Measurements from ENCODE around the gene CYB5B.

- TF ChIP-seq FOXM1 (IDR thresholded peaks at IDR 0.05; ENCODE audit: low read depth) (no peak), USF2 (IDR thresholded peaks at IDR 0.05; ENCODE audit: borderline replicate concordance, low read depth, low read length) (no peak), CTCF (IDR thresholded peaks at IDR 0.05) (no peak), GATA2 (CRISPR knock-in tag; IDR thresholded peaks at IDR 0.05) (no peak), RFX5 (IDR thresholded peaks at IDR 0.05; ENCODE audit: low read length) (no peak), YY1 (IDR thresholded peaks at IDR 0.05; ENCODE audit: low read depth) (no peak), SMC3 (IDR thresholded peaks at IDR 0.05; ENCODE audit: low read depth, low read length) (no peak), POLR2AphosphoS5 (IDR thresholded peaks at IDR 0.05; ENCODE audit: low read depth, low read length) (no peak), ZBTB33 (IDR thresholded peaks at IDR 0.05; ENCODE audit: borderline replicate concordance, low read depth) (no peak), RAD21 (IDR thresholded peaks at IDR 0.05; ENCODE audit: low read length) (no peak), TAF1 (IDR thresholded peaks at IDR 0.05; ENCODE audit: borderline replicate concordance, low read depth, low read length) (no peak)
Observed at GRCh38 chr16:69496896-69497295, 72.5 kb downstream of the CYB5B start.

Data from SK-N-SH (cell line).